GM21723 (cell line): ENCODE measurements around the gene HDAC4.
"Not testable (repeated sequence)": the region's sequence is repeated elsewhere in the genome, so short reads cannot be mapped to it uniquely, and the experiment has no call there.

ENCODE experiments used
- ATAC-seq: cut with Tn5 transposase; IDR thresholded peaks from one replicate; pipeline ENCODE4 v1.9.1; 2021; ENCODE audit warnings: mild to moderate bottlenecking, moderate library complexity; ENCODE audit not compliant: unreplicated experiment

Gene HDAC4

GRCh38 chr2:239042046-239042445 is 358.8 kb downstream of the HDAC4 start:
- ATAC-seq, result no peak

- ATAC-seq, result no peak
Observed at GRCh38 chr2:239041062-239041461, 359.8 kb downstream of the HDAC4 start.

- no peak for ATAC-seq
Observed at GRCh38 chr2:239040152-239040761, 360.6 kb downstream of the HDAC4 start.

- ATAC-seq, result no peak
Observed at GRCh38 chr2:239039479-239039861, 361.4 kb downstream of the HDAC4 start.

GRCh38 chr2:239038773-239039478 is 361.9 kb downstream of the HDAC4 start:
- ATAC-seq, result no peak

GRCh38 chr2:239038284-239038683 is 362.5 kb downstream of the HDAC4 start:
- ATAC-seq, result not testable (repeated sequence)

GRCh38 chr2:239037559-239037910 is 363.3 kb downstream of the HDAC4 start:
- ATAC-seq, result no peak

- no peak for ATAC-seq
Observed at GRCh38 chr2:239036819-239037558, 363.8 kb downstream of the HDAC4 start.

- ATAC-seq, result no peak
Observed at GRCh38 chr2:239035997-239036731, 364.7 kb downstream of the HDAC4 start.

GRCh38 chr2:239035361-239035814 is 365.4 kb downstream of the HDAC4 start:
- ATAC-seq, result no peak

GRCh38 chr2:239034561-239035341 is 366.1 kb downstream of the HDAC4 start:
- ATAC-seq, result no peak

- ATAC-seq, result no peak
Observed at GRCh38 chr2:239033801-239034560, 366.8 kb downstream of the HDAC4 start.

- ATAC-seq, result no peak
Observed at GRCh38 chr2:239029958-239030357, 370.9 kb downstream of the HDAC4 start.

GRCh38 chr2:239028253-239028619 is 372.6 kb downstream of the HDAC4 start:
- ATAC-seq, result no peak

- no peak for ATAC-seq
Observed at GRCh38 chr2:239027391-239028252, 373.2 kb downstream of the HDAC4 start.

- ATAC-seq, result no peak
Observed at GRCh38 chr2:239026711-239027361, 374.0 kb downstream of the HDAC4 start.

GRCh38 chr2:239025951-239026461 is 374.8 kb downstream of the HDAC4 start:
- no peak for ATAC-seq

GRCh38 chr2:239025096-239025801 is 375.6 kb downstream of the HDAC4 start:
- ATAC-seq, result no peak
